ENCODE data around the gene DBF4B. TPM values are rescaled to one million over a fixed set of nuclear protein-coding genes. Genes with fewer than 3 reads are reported as not detected.

The DBF4B gene
- total RNA-seq, 1 donor from 2014 or later: 16.4 TPM

- peaks cover 20% of the 10 kb centered on the region for H3K27me3 Mint-ChIP-seq (ENCODE audit: unreplicated experiment)
- H3K27ac Mint-ChIP-seq (ENCODE audit: unreplicated experiment): no peak overlapping the region
- no peaks in the 10 kb centered on the region for H3K9me3 Mint-ChIP-seq (ENCODE audit: unreplicated experiment)
- no peaks in the 10 kb centered on the region for H3K36me3 Mint-ChIP-seq (ENCODE audit: low read depth, unreplicated experiment)
- H3K4me1 Mint-ChIP-seq (ENCODE audit: unreplicated experiment): peaks cover 3% of the 10 kb centered on the region
- TF ChIP-seq, protein P1, sequence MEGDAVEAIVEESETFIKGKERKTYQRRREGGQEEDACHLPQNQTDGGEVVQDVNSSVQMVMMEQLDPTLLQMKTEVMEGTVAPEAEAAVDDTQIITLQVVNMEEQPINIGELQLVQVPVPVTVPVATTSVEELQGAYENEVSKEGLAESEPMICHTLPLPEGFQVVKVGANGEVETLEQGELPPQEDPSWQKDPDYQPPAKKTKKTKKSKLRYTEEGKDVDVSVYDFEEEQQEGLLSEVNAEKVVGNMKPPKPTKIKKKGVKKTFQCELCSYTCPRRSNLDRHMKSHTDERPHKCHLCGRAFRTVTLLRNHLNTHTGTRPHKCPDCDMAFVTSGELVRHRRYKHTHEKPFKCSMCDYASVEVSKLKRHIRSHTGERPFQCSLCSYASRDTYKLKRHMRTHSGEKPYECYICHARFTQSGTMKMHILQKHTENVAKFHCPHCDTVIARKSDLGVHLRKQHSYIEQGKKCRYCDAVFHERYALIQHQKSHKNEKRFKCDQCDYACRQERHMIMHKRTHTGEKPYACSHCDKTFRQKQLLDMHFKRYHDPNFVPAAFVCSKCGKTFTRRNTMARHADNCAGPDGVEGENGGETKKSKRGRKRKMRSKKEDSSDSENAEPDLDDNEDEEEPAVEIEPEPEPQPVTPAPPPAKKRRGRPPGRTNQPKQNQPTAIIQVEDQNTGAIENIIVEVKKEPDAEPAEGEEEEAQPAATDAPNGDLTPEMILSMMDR (IDR thresholded peaks at IDR 0.05; ENCODE audit: unreplicated experiment): no peak
- H3K4me3 Mint-ChIP-seq (ENCODE audit: unreplicated experiment): peak overlapping the region; percentile 76
- no peak for DNase-seq (ENCODE audit: low spot score)
Observed at GRCh38 chr17:44775838-44776621, 67.6 kb downstream of the DBF4B start.

DNA sequence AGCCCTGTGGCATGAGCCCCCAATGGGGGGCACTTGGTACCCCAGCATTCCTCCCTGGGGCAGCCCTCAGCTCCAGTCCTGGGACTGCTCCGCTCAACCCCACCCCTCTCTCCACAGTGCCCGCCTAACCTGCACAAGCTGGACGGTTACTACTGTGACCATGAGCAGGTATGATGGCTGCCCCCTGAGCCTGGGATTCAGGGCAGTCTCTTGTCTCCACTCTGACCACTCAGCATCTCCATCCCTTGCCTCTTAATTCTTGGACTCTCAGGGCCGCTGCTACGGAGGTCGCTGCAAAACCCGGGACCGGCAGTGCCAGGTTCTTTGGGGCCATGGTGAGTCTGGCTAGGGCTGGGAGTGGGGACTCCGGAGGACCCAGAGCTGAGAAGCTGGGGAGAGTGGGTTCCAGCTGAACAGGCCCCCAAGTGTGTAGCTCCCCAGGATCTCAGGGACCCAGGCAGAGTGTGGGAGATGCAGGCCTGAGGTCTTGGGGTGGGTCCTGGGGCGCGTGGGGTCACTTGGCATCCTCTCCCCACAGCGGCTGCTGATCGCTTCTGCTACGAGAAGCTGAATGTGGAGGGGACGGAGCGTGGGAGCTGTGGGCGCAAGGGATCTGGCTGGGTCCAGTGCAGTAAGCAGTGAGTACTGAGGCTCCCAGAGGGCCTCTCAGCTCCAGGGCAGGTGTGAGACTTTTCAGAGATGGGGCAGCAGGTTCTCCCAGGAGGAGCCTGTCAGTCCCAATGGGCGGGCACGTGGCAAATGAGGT, 68.3 kb downstream of the DBF4B start:
- Mint-ChIP-seq H3K27ac (ENCODE audit: unreplicated experiment) (no peak overlapping the region), H3K4me3 (ENCODE audit: unreplicated experiment) (peak overlapping the region; percentile 39), H3K27me3 (ENCODE audit: unreplicated experiment) (peaks cover 20% of the 10 kb centered on the region), H3K9me3 (ENCODE audit: unreplicated experiment) (no peaks in the 10 kb centered on the region), H3K4me1 (ENCODE audit: unreplicated experiment) (peaks cover 8% of the 10 kb centered on the region), H3K36me3 (ENCODE audit: low read depth, unreplicated experiment) (no peaks in the 10 kb centered on the region)
- TF ChIP-seq, protein P1 (IDR thresholded peaks at IDR 0.05; ENCODE audit: unreplicated experiment): no peak
- DNase-seq (ENCODE audit: low spot score): no peak

DNA sequence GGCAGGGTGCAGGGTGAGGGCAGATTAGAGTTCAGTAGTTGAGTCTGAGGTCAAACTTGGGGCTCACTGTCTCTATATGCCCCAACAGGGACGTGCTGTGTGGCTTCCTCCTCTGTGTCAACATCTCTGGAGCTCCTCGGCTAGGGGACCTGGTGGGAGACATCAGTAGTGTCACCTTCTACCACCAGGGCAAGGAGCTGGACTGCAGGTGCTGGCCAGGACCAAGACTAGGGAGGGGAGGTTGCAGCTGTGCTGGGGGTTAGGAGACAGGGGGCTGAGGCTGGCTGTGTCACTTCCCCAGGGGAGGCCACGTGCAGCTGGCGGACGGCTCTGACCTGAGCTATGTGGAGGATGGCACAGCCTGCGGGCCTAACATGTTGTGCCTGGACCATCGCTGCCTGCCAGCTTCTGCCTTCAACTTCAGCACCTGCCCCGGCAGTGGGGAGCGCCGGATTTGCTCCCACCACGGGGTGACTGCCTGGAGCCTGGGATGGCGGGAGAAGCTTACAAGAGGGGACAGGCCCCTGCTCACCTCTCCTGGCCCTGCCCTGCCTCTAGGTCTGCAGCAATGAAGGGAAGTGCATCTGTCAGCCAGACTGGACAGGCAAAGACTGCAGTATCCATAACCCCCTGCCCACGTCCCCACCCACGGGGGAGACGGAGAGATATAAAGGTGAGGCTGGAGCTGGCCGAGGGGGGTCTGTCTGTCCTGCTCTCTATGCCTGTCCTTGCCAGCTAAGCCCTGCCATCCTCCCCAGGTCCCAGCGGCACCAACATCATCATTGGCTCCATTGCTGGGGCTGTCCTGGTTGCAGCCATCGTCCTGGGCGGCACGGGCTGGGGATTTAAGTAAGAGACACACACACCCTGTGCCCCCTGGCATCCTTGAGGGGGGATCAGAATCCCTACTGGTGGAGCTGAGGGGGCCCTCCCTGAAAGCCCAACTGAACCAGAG, 69.2 kb downstream of the DBF4B start:
- DNase-seq (ENCODE audit: low spot score): no peak
- H3K4me3 Mint-ChIP-seq (ENCODE audit: unreplicated experiment): peak overlapping the region; percentile 39
- no peak overlapping the region for H3K27ac Mint-ChIP-seq (ENCODE audit: unreplicated experiment)
- TF ChIP-seq, protein P1 (IDR thresholded peaks at IDR 0.05; ENCODE audit: unreplicated experiment): no peak
- H3K27me3 Mint-ChIP-seq (ENCODE audit: unreplicated experiment): peaks cover 22% of the 10 kb centered on the region
- peaks cover 16% of the 10 kb centered on the region for H3K4me1 Mint-ChIP-seq (ENCODE audit: unreplicated experiment)
- H3K9me3 Mint-ChIP-seq (ENCODE audit: unreplicated experiment): no peaks in the 10 kb centered on the region
- H3K36me3 Mint-ChIP-seq (ENCODE audit: low read depth, unreplicated experiment): no peaks in the 10 kb centered on the region

GRCh38 chr17:44778656-44779210, 70.3 kb downstream of the DBF4B start:
- TF ChIP-seq, protein P1 (IDR thresholded peaks at IDR 0.05; ENCODE audit: unreplicated experiment): no peak
- no peak for DNase-seq (ENCODE audit: low spot score)
- Mint-ChIP-seq H3K27ac (ENCODE audit: unreplicated experiment) (no peak overlapping the region), H3K4me3 (ENCODE audit: unreplicated experiment) (no peak overlapping the region), H3K9me3 (ENCODE audit: unreplicated experiment) (no peaks in the 10 kb centered on the region), H3K27me3 (ENCODE audit: unreplicated experiment) (peaks cover 14% of the 10 kb centered on the region), H3K4me1 (ENCODE audit: unreplicated experiment) (peaks cover 18% of the 10 kb centered on the region), H3K36me3 (ENCODE audit: low read depth, unreplicated experiment) (no peaks in the 10 kb centered on the region)

Data from endothelial cell (in vitro differentiated cells).